ENCODE data around the gene MSH6.

MSH6 gene

GRCh38 chr2:47784352-47784851, 1.5 kb downstream of the MSH6 start:
- Histone ChIP-seq H4K20me1 (ENCODE audit: insufficient read depth) (peaks cover 41% of the 10 kb centered on the region), H3K9ac (peak overlapping the region; percentile 26; the same call in 1 of the 2 replicates), H3K4me1 (ENCODE audit: low read depth, poor library complexity, severe bottlenecking) (peaks cover 22% of the 10 kb centered on the region), H3K4me2 (peak overlapping the region; percentile 56), H3K79me2 (ENCODE audit: insufficient read depth, low read depth) (peaks cover 55% of the 10 kb centered on the region), H3K27ac (peak overlapping the region; percentile 39; the same call in 1 of the 2 replicates), H2AFZ (ENCODE audit: low read depth) (no peak overlapping the region), H3K4me3 (IDR thresholded peaks at IDR 0.05; ENCODE audit: insufficient read depth, low read depth, low read length) (no peak overlapping the region), H3K36me3 (ENCODE audit: insufficient read depth) (no peaks in the 10 kb centered on the region), H3K27me3 (ENCODE audit: insufficient read depth, low read depth) (no peaks in the 10 kb centered on the region)
- TF ChIP-seq CTCF (conservative IDR thresholded peaks at IDR 0.05; ENCODE audit: low read depth, low read length) = no peak

- Histone ChIP-seq H4K20me1 (ENCODE audit: insufficient read depth) (peaks cover 57% of the 10 kb centered on the region), H3K4me1 (ENCODE audit: low read depth, poor library complexity, severe bottlenecking) (peaks cover 22% of the 10 kb centered on the region)
- no peak for TF ChIP-seq CTCF (conservative IDR thresholded peaks at IDR 0.05; ENCODE audit: low read depth, low read length)
These were observed 3.0 kb downstream of the MSH6 start for GRCh38 chr2:47785986-47786385.

DNA sequence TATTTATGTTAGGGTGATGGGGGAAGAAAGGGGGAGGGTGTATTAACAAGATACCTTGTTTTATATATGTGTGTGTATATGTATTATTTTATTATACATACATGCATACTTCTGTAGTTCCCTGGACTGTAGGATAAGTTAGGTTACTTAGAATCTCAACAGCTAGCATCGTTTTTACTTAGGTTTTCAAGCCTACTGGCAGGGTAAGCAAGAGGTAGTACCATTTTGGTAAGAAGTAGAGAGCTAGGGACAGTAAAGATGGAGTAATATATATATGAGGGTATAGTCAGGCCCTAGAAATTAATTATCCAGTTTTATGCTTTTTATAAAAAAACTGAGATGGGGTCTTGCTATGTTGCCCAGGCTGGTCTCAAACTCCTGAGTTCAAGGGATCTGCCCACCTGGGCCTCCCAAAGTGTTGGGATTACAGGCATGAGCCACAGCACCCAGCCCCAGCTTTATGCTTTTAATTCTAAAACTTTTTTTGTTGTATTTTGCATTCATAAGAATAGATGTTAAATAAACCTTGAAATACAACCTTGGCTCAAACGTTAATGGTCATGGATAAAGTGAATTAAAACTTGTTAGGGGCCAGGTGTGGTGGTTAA, 13.2 kb downstream of the MSH6 start:
- Histone ChIP-seq H3K9ac (no peak overlapping the region), H3K4me1 (ENCODE audit: low read depth, poor library complexity, severe bottlenecking) (peaks cover 14% of the 10 kb centered on the region), H3K4me2 (no peak overlapping the region), H3K36me3 (ENCODE audit: insufficient read depth) (peaks cover 19% of the 10 kb centered on the region; the same call in 1 of the 2 replicates), H3K27ac (no peak overlapping the region), H3K27me3 (ENCODE audit: insufficient read depth, low read depth) (no peaks in the 10 kb centered on the region), H4K20me1 (ENCODE audit: insufficient read depth) (peaks cover 1% of the 10 kb centered on the region), H3K4me3 (IDR thresholded peaks at IDR 0.05; ENCODE audit: insufficient read depth, low read depth, low read length) (no peak overlapping the region), H2AFZ (ENCODE audit: low read depth) (no peak overlapping the region), H3K79me2 (ENCODE audit: insufficient read depth, low read depth) (peaks cover 69% of the 10 kb centered on the region)
- no peak for TF ChIP-seq CTCF (conservative IDR thresholded peaks at IDR 0.05; ENCODE audit: low read depth, low read length)

More at GRCh38 chr2:47785986-47786385, 3.0 kb downstream of the MSH6 start:
- Histone ChIP-seq H2AFZ (ENCODE audit: low read depth) (no peak overlapping the region), H3K4me2 (no peak overlapping the region), H3K36me3 (ENCODE audit: insufficient read depth) (0 out of 2 replicates have a peak, but pooled peaks cover 3% of the 10 kb centered on the region), H3K27me3 (ENCODE audit: insufficient read depth, low read depth) (no peaks in the 10 kb centered on the region), H3K79me2 (ENCODE audit: insufficient read depth, low read depth) (peaks cover 71% of the 10 kb centered on the region), H3K27ac (no peak overlapping the region), H3K4me3 (IDR thresholded peaks at IDR 0.05; ENCODE audit: insufficient read depth, low read depth, low read length) (no peak overlapping the region), H3K9ac (no peak overlapping the region)

DNA sequence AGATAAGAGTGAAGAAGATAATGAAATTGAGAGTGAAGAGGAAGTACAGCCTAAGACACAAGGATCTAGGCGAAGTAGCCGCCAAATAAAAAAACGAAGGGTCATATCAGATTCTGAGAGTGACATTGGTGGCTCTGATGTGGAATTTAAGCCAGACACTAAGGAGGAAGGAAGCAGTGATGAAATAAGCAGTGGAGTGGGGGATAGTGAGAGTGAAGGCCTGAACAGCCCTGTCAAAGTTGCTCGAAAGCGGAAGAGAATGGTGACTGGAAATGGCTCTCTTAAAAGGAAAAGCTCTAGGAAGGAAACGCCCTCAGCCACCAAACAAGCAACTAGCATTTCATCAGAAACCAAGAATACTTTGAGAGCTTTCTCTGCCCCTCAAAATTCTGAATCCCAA, 15.7 kb downstream of the MSH6 start:
- Histone ChIP-seq H3K9ac (no peak overlapping the region), H3K27me3 (ENCODE audit: insufficient read depth, low read depth) (no peaks in the 10 kb centered on the region), H3K4me2 (no peak overlapping the region), H3K4me1 (ENCODE audit: low read depth, poor library complexity, severe bottlenecking) (peaks cover 14% of the 10 kb centered on the region), H3K79me2 (ENCODE audit: insufficient read depth, low read depth) (peaks cover 50% of the 10 kb centered on the region), H3K27ac (no peak overlapping the region), H4K20me1 (ENCODE audit: insufficient read depth) (no peaks in the 10 kb centered on the region; the same call in 1 of the 2 replicates), H2AFZ (ENCODE audit: low read depth) (no peak overlapping the region), H3K4me3 (IDR thresholded peaks at IDR 0.05; ENCODE audit: insufficient read depth, low read depth, low read length) (no peak overlapping the region), H3K36me3 (ENCODE audit: insufficient read depth) (peaks cover 32% of the 10 kb centered on the region; the same call in 1 of the 2 replicates)
- TF ChIP-seq CTCF (conservative IDR thresholded peaks at IDR 0.05; ENCODE audit: low read depth, low read length) = no peak
